Mucosa of stomach (tissue), 1 donor: ENCODE measurements around the gene TRMO.
A peak's percentile ranks its signal among the peaks of the same experiment; 100 is the strongest.
"Not testable (repeated sequence)": the region's sequence is repeated elsewhere in the genome, so short reads cannot be mapped to it uniquely, and the experiment has no call there.

Experiments used
- H3K27me3 ChIP-seq: one replicate; pipeline ENCODE4 v1.7.0; 2013; ENCODE audit warnings: mild to moderate bottlenecking, low read length; ENCODE audit not compliant: control insufficient read depth, insufficient read depth
- H3K36me3 ChIP-seq: one replicate; pipeline ENCODE4 v1.7.0; 2013; ENCODE audit warnings: low read length; ENCODE audit not compliant: control insufficient read depth, insufficient read depth
- H3K4me1 ChIP-seq: one replicate; pipeline ENCODE4 v1.7.0; 2013; ENCODE audit warnings: mild to moderate bottlenecking, low read length; ENCODE audit not compliant: control insufficient read depth, insufficient read depth
- H3K4me3 ChIP-seq: one replicate; pipeline ENCODE4 v1.7.0; 2013; ENCODE audit warnings: low read length
- H3K9ac ChIP-seq: one replicate; pipeline ENCODE4 v1.7.0; 2013; ENCODE audit warnings: mild to moderate bottlenecking, low read length, moderate library complexity
- H3K9me3 ChIP-seq: one replicate; pipeline ENCODE4 v1.7.0; 2013; ENCODE audit warnings: mild to moderate bottlenecking, low read length, moderate library complexity; ENCODE audit not compliant: control insufficient read depth
- donor health status: Pancreatic carcinoma.

TRMO gene

GRCh38 chr9:97921959-97922724, at the start of gene TRMO:
Gene TRMO, minus strand, starts transcription at chr9:97922500. Its CDS starts 7 bp downstream, at chr9:97922493.
- H3K4me1 ChIP-seq = peaks cover 8% of the 10 kb centered on the region
- H3K4me3 ChIP-seq = peak within 1 kb of the TSS; percentile 83
- no peaks in the 10 kb centered on the region for H3K27me3 ChIP-seq
- no peaks in the 10 kb centered on the region for H3K9me3 ChIP-seq
- H3K36me3 ChIP-seq = no peaks in the 10 kb centered on the region
- peak within 1 kb of the TSS; percentile 92 for H3K9ac ChIP-seq

DNA sequence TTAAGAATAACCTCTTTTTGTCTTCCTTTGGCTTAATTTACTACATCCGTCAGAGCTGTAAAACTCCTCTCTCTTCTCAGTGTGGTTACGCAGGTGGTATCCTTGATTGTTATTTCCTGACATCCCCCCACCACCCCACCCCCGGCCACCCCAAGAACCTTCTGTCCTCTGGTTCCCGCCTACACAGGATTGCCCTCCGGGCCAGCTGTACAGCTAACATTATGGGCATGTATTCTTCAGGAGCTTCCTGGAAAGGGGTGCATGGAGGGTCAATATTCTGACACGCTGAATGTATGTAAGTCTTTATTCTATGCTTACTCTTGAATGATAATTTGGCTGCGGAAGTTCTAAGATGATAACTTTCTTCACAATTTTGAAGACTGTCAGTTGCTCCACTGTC, 47.9 kb upstream of the TRMO start:
- no peaks in the 10 kb centered on the region for H3K27me3 ChIP-seq
- no peak overlapping the region for H3K4me3 ChIP-seq
- no peak overlapping the region for H3K9ac ChIP-seq
- H3K4me1 ChIP-seq = no peaks in the 10 kb centered on the region
- H3K9me3 ChIP-seq = no peaks in the 10 kb centered on the region
- no peaks in the 10 kb centered on the region for H3K36me3 ChIP-seq

GRCh38 chr9:97969014-97969413, 46.7 kb upstream of the TRMO start:
- no peaks in the 10 kb centered on the region for H3K9me3 ChIP-seq
- H3K4me1 ChIP-seq = no peaks in the 10 kb centered on the region
- H3K27me3 ChIP-seq = no peaks in the 10 kb centered on the region
- H3K36me3 ChIP-seq = no peaks in the 10 kb centered on the region
- H3K9ac ChIP-seq = no peak overlapping the region
- no peak overlapping the region for H3K4me3 ChIP-seq

GRCh38 chr9:97966493-97966892, 44.2 kb upstream of the TRMO start:
- Histone ChIP-seq H3K4me1 (no peaks in the 10 kb centered on the region), H3K9ac (no peak overlapping the region), H3K4me3 (no peak overlapping the region), H3K9me3 (no peaks in the 10 kb centered on the region), H3K27me3 (no peaks in the 10 kb centered on the region), H3K36me3 (no peaks in the 10 kb centered on the region)

- H3K27me3 ChIP-seq = no peaks in the 10 kb centered on the region
- H3K4me1 ChIP-seq = no peaks in the 10 kb centered on the region
- no peak overlapping the region for H3K4me3 ChIP-seq
These were observed 42.6 kb upstream of the TRMO start for GRCh38 chr9:97964901-97965300.

GRCh38 chr9:97963232-97963631, 40.9 kb upstream of the TRMO start:
- Histone ChIP-seq H3K4me1 (no peaks in the 10 kb centered on the region), H3K4me3 (no peak overlapping the region), H3K9ac (no peak overlapping the region), H3K27me3 (no peaks in the 10 kb centered on the region), H3K36me3 (no peaks in the 10 kb centered on the region), H3K9me3 (no peaks in the 10 kb centered on the region)

More at GRCh38 chr9:97964901-97965300, 42.6 kb upstream of the TRMO start:
- H3K9me3 ChIP-seq = no peaks in the 10 kb centered on the region
- no peaks in the 10 kb centered on the region for H3K36me3 ChIP-seq
- H3K9ac ChIP-seq = no peak overlapping the region

- Histone ChIP-seq H3K4me3 (no peak overlapping the region), H3K9me3 (no peaks in the 10 kb centered on the region), H3K27me3 (no peaks in the 10 kb centered on the region), H3K4me1 (no peaks in the 10 kb centered on the region), H3K9ac (no peak overlapping the region), H3K36me3 (no peaks in the 10 kb centered on the region)
These were observed 40.3 kb upstream of the TRMO start for GRCh38 chr9:97962575-97962974.

- Histone ChIP-seq H3K4me1 (no peaks in the 10 kb centered on the region), H3K27me3 (no peaks in the 10 kb centered on the region), H3K36me3 (no peaks in the 10 kb centered on the region), H3K9ac (no peak overlapping the region), H3K9me3 (no peaks in the 10 kb centered on the region), H3K4me3 (no peak overlapping the region)
These were observed 39.8 kb upstream of the TRMO start for GRCh38 chr9:97962136-97962535.

DNA sequence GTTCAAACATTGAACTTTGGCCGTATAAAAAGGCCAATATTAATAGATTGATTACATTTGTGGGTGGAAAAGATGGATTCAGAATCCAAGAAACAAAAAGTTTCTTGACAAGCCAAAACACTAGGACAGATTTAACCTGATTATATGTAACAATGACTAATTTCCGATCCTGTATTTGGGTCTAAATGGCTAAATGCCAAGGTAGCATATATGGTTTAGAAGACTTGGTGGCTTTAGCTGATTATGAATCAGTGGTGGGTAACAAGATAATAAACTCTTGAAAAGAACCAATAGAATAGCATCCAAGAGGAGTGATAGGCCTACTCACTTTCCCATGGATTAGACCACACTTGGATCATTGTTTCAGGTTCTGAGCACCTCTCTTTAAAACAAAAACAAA, 39.1 kb upstream of the TRMO start:
- Histone ChIP-seq H3K36me3 (no peaks in the 10 kb centered on the region), H3K27me3 (no peaks in the 10 kb centered on the region), H3K4me1 (peaks cover 3% of the 10 kb centered on the region), H3K9me3 (no peaks in the 10 kb centered on the region), H3K4me3 (no peak overlapping the region), H3K9ac (no peak overlapping the region)

DNA sequence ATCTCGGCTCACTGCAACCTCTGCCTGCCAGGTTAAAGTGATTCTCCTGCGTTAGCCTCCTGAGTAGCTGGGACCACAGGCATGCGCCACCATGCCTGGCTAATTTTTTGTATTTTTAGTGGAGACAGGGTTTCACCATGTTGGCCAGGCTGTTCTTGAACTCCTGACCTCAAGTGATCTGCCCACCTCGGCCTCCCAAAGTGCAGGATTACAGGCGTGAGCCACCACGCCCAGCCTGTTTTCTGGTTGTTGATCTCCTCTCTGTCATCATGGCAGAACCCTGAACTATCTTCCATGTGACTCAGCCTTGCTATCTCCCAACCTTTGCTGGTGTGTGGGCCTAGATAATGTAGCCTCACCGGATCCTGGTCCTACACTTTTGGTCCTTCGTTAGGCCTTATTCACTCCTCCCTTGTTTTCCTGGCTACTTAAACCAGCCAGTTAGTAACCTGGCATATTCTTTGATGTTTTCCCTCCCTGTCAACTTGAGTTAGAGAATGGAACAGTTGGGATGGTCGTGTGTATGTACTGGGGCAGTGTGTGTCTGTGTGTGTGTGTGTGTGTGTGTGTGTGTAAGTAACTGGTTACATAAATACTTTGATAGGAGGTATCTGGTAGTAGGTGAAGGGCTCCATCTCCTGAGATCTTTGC, 38.5 kb upstream of the TRMO start:
- not testable (repeated sequence) for H3K27me3 ChIP-seq, H3K4me3 ChIP-seq, H3K9me3 ChIP-seq, H3K36me3 ChIP-seq, H3K4me1 ChIP-seq, H3K9ac ChIP-seq

GRCh38 chr9:97959585-97959984, 37.3 kb upstream of the TRMO start:
- Histone ChIP-seq H3K9ac (no peak overlapping the region), H3K9me3 (no peaks in the 10 kb centered on the region), H3K36me3 (no peaks in the 10 kb centered on the region), H3K4me3 (no peak overlapping the region), H3K4me1 (peaks cover 7% of the 10 kb centered on the region), H3K27me3 (no peaks in the 10 kb centered on the region)

GRCh38 chr9:97958812-97959511, 36.7 kb upstream of the TRMO start:
- no peaks in the 10 kb centered on the region for H3K36me3 ChIP-seq
- no peak overlapping the region for H3K9ac ChIP-seq
- no peak overlapping the region for H3K4me3 ChIP-seq
- H3K4me1 ChIP-seq = peaks cover 7% of the 10 kb centered on the region
- H3K9me3 ChIP-seq = no peaks in the 10 kb centered on the region
- H3K27me3 ChIP-seq = no peaks in the 10 kb centered on the region
